ENCODE results near the gene FLT4. TPM values are rescaled to one million over a fixed set of nuclear protein-coding genes. Genes with fewer than 3 reads are reported as not detected.
A peak's percentile ranks its signal among the peaks of the same experiment; 100 is the strongest.

Gene FLT4
- total RNA-seq, 1 experiment from 2014 or later: 6.3 TPM

GRCh38 chr5:180591311-180591887 lies 58.0 kb downstream of the FLT4 start, which contains the start of gene SCGB3A1:
SCGB3A1 (minus strand) TSS chr5:180591499; CDS start chr5:180591462, 37 bp downstream.
- peak within 1 kb of the TSS; percentile 42 to 69 for H3K4me3 Mint-ChIP-seq
- Histone ChIP-seq H2BK5ac (ENCODE audit: insufficient read length, low read length) (no peak within 1 kb of the TSS), H3K56ac (ENCODE audit: insufficient read length, low read depth, low read length) (no peak within 1 kb of the TSS), H4K8ac (replicated peaks; ENCODE audit: insufficient read length, low read depth, low read length) (no peak within 1 kb of the TSS), H3K14ac (ENCODE audit: insufficient read depth, low read length) (no peak within 1 kb of the TSS; the same call in 1 of the 2 replicates), H2AK5ac (ENCODE audit: insufficient read length, low read length) (no peak within 1 kb of the TSS), H3K9ac (ENCODE audit: extremely low read depth, insufficient read length, low read length) (no peak within 1 kb of the TSS), H3T11ph (ENCODE audit: low read length) (no peak within 1 kb of the TSS), H4K20me1 (ENCODE audit: control insufficient read depth, insufficient read depth, insufficient read length) (no peaks in the 10 kb centered on the region), H3K9me3 (ENCODE audit: control insufficient read depth, low read depth, low read length) (no peaks in the 10 kb centered on the region), H3K79me1 (ENCODE audit: insufficient read depth, low read depth, low read length, poor library complexity, severe bottlenecking) (no peaks in the 10 kb centered on the region), H3K27ac (ENCODE audit: insufficient read length, low read depth, low read length) (no peak within 1 kb of the TSS), H2BK20ac (ENCODE audit: low read depth, low read length, poor library complexity, severe bottlenecking) (no peak within 1 kb of the TSS), H3K79me2 (ENCODE audit: insufficient read depth, low read length) (no peaks in the 10 kb centered on the region), H2BK12ac (ENCODE audit: insufficient read length, low read depth, low read length) (no peak within 1 kb of the TSS), H3K27me3 (ENCODE audit: insufficient read depth, low read length) (peaks cover 28% of the 10 kb centered on the region), H3K4ac (ENCODE audit: low read depth, low read length) (no peak within 1 kb of the TSS), H3K23me2 (ENCODE audit: insufficient read length, low read depth, low read length, poor library complexity, severe bottlenecking) (peaks cover 10% of the 10 kb centered on the region), H4K5ac (ENCODE audit: insufficient read length, low read depth, low read length) (no peak within 1 kb of the TSS), H3K23ac (ENCODE audit: insufficient read length, low read depth, low read length) (no peak within 1 kb of the TSS), H2BK120ac (ENCODE audit: low read depth, low read length, poor library complexity, severe bottlenecking) (no peak within 1 kb of the TSS), H3K4me2 (ENCODE audit: insufficient read depth, insufficient read length, low read length) (peak within 1 kb of the TSS; percentile 72), H2BK15ac (ENCODE audit: low read depth, low read length) (no peak within 1 kb of the TSS), H2AFZ (ENCODE audit: low read length) (no peak within 1 kb of the TSS), H4K91ac (ENCODE audit: insufficient read length, low read depth, low read length) (no peak within 1 kb of the TSS), H3K4me1 (ENCODE audit: insufficient read depth, low read length) (no peaks in the 10 kb centered on the region), H3K18ac (ENCODE audit: insufficient read length, low read depth, low read length) (no peak within 1 kb of the TSS)
- H3K9me3 Mint-ChIP-seq: no peaks in the 10 kb centered on the region
- peaks cover 69% of the 10 kb centered on the region for H3K27me3 Mint-ChIP-seq (ENCODE audit: low read depth)
- TF ChIP-seq CTCF (conservative IDR thresholded peaks at IDR 0.05): no peak
- WGBS (ENCODE audit: extremely low coverage, insufficient read length, low lambda C conversion rate): no CpG with 5 or more reads among the region's 60 CpGs
- H3K4me1 Mint-ChIP-seq: peaks cover 3 to 9% of the 10 kb centered on the region in 2 experiments; a peak in 3 of 4 replicates
- peaks cover 0 to 4% (median 0%) of the 10 kb centered on the region in 3 experiments; a peak in 1 of 7 replicates for H3K36me3 Mint-ChIP-seq (ENCODE audit: insufficient read depth in 1 of 3, low read depth in 3 of 3)
- no peak within 1 kb of the TSS for H3K27ac Mint-ChIP-seq
- no peak for DNase-seq

Measured in H9 (cell line).